Measurements from ENCODE around the gene ADPGK.

Gene ADPGK

DNA sequence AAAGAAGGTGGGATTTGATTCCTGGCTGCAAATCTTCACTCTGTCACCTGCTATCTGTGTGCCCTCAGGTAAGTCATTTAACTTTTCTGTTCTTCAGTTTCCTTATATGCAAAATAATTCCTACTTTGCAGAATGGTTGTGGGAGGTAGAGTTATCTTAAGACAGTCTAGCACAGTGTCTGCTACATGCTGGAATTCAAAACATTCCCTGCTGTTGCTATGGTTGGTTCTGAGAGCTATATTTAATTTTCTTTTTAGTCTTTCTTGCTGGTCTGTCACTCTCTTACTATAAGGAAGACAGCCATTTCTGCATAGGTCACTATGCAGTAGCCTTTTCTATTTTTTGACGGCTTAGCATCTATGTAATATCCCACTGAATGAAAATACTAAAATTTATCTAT is 4.0 kb upstream of the ADPGK start:
- DNase-seq = no peak

DNA sequence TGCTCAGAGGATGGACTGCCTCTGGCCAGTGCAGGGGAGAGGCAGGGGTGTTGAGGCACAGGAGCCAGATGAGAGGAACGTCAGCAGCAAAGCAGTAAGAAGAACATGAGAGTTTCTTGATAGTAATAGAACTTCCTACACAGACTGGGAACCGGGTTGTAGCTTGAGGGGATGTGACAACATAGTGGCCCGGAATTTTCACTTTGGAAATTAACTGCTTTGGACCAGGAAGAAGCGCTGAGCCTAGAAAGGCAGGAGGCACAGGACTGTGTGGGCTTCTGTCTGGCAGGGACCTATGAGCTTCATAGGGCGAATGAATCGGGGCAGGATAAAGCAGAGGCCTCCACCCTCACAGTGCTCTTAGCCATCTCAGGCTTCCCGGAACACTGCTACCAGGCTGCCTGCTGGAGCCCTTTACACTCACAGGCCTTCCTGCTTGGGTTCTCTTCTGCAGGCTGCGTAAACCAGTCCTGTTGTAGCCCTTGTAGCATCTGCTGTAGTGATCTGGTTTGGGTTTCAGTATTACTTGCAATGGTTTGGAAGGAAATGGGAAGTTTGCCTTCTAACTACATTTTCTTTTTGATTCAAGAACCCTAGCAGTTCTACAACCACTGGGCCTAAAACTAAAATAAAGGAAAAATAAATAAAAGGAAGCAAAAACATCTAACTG is 3.3 kb upstream of the ADPGK start:
- no peak for DNase-seq

DNA sequence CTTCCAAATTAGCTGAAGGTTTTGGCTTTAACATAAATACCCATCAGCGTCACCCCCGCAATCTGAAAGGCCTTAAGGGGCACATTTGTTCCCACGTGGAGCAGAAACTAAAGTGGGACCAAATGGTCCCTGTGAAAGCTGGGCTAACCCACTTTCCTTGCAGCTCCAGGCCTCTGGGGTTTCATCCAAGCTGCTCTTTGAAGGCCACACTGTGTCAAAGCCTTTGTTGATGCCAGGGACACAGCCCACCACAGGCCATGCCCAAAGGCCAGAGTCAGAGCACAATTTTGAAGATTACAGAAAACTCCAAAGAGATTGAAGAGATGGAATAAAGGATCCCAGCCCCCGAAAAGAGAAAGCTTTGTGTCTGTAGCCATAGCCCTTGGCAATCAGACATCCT is 2.7 kb upstream of the ADPGK start:
- DNase-seq = no peak

DNA sequence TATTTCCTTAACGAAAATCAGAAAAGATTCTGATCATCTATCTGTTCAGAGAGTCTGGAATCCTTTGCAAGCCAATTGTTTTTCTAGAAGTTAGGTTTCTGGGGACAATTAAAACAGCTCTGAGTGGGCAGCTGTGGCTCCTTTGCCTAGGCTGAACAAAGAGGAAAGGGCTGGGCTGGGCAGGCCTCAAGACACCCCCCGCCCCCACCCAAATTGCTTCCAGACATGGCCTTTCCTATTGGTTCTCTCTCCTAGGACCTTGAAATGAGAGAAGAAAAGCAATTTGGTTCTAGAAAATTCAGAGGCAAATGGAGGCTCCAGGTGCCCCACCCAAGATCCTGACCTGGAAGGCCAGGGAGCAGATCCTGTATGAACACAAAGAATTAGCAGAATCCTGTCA is 2.3 kb upstream of the ADPGK start:
- no peak for DNase-seq

DNA sequence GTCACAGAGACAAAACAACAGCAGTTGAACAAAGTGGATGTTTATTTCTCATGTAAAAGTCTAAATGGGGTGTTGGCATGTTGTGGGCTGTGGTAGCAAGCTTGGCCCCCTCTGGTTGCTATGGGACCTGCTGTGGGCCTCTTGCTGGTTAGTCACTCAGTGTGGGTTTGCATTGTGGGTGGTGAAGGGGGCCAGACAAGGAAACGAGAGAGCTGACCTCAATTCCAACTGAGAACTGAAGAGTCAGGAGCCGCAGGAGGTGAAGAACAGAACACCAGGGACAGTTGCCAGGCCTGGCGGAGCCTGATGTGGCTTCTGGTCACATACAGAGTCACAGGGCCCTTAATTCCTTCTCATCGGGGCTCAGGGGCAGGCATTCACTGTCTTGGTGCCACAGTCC is 1.9 kb upstream of the ADPGK start:
- DNase-seq = peak; percentile 65

DNA sequence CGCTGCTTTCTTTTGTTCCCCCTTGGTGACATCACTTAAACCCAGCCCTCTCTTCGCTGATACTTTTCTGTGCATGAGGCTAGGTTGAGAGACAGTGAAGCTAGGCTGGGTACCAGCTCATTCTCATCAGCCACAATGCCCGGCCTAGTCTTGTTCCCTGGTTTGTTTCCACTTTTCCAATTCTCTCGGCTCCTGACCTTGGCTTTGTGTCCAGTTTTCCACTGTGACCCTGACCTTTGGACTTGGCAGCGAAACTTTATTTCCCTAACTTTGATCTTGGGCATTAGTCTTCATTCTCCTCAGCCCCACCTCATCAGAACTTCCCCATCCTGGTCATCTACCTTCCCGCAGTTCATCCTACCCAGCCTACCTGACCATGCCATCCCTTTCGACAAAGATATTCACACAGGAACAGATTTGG is 908 bp upstream of the ADPGK start:
- no peak for DNase-seq

DNA sequence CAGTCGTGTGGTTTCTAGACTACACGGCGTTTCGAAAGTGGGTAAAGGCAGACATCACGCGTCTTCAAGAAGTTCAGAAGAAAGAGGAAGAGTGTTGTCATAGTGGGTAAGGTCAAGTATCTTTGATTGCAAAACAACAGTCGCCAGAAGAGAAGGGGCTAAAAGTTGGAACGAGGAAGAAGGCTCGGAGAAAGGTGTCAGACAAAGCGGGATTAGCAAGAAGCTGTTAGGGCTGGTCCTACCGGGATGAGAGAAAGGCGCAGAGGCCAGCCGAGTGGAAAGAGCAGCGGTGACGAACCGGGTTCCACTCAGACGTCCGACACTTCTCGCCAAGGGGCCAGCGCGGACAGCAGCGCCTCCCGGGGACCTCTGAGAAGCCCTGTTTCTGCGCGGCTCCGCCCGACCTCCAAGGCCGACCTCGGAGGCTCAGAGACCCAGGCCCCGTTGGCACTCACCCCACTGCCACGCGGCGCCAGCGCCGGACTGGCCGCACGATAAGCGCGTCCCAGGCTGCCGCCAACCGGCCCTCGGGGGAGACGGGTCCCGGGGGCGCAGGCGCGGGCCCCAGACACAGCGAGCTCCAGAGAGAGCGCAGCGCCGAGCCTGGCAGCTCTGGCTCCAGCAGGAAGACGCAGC is 436 bp downstream of the ADPGK start:
- DNase-seq = peak; percentile 50

DNA sequence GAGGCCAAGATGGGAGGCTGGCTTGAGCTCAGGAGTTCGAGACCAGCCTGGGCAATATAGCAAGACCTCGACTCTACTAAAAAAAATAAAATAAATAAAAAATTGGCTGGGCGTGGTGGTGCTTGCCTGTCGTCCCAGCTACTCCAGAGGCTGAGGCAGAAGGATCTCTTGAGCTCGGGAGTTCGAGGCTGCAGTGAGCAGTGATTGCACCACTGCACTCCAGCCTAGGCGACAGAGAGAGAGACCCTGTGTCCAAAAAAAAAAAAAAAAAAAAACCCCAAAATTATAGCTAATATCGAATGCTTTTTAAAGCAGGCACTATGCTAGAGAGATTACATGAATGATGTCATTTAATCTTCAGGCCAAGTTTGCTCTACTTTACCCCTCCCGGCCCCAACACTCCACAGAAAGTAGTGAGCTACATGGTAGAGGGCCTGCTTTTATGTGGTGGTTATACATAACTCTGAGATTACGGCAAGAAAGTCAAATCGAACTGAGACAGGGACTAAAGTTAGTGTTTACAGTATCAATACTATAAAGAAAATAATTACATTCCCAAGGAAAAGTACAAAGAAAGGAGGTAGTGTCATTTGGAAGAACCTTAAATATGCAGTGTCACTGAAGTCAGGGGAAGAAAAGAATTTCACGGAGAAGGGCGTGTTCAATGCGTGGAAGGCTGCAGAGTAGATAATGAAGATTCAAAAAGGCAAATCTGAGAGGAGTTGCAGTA is 1.1 kb downstream of the ADPGK start:
- DNase-seq = peak; percentile 11

DNA sequence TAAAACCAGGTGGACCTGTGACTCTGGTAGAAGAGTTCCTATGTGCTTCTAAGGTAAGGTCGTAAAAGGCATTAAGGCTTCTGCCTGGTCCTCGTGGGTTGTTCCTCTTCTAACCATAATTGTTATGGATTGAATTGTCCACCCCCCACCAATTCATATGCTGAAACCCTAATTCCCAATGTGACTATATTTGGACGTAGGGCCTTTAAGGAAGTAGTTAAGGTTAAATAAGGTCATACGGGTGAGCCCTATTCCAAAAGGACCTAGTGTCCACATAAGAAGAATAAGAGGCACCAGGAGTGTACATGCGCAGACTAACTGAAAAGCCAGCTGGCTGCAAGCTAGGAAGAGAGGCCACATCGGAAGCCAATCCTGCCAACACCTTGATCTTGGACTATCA is 1.9 kb downstream of the ADPGK start:
- DNase-seq = no peak

DNA sequence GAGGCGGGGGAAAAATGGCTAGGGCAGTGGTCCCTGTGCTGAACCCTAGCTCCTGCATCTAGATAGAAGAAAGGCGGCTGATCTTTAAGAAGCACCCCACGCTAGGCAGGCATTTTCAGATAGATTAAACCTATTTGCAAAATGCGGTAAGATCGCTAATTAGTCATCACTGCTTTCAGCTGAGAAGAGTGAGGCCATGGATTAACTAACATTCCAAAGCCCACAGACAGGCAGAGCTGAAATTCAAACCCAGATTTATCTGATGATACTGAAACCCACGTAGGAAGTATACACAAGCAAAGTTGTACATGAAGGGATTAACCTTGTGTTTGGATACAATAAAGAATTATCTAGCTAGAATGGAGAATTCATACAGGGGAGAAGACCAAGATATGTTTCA is 4.8 kb downstream of the ADPGK start:
- no peak for DNase-seq

DNA sequence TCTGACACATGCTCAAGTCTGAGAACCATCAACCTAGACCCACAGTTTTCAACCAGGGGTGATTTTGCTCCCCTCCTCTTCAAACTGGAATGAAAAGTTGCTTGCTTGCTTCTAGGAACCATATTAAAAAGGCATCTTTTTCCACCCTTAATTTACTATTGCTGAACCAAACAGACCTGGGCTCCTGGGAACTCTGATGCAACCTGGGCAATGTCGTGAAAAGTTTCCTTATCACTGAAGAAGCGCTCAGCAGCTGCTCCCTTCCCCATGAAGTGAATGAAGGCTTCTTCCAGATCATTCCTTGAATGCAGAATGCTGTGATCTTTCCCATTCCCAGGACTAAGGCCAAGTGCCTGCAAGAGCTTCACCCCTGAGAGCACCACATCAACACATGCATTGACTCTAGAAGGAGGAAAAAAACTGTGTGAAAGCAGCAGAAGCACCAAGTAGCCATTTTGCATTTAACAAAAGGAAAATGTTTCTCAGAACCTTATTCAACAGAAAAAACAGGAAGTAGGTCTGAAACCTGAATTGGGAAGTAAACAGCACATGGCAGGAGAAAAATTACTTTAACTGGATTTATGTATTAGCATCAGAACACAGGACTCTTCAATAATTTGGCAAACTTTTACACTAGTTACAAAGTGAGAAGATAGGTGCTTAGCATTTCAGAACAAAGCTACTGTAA is 8.7 kb downstream of the ADPGK start:
- no peak for DNase-seq

DNA sequence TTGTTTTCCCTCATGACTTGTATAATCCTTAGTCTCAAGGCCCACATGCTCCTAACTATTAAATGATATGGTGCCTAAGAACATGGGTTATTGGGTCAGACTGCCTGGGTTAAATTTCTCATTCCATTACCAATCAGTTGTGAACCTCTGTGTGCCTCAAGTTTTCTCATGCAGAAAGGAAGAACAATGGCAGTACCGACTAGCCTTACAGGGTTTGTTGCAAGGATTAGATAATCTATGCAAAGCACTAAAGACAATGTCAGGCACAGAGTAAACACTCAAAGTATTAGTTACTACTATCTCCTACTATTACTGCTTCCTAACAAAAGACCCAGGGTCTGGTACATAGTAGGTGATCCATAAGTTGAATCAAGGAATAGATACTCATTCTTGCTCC is 12.2 kb downstream of the ADPGK start:
- no peak for DNase-seq

DNA sequence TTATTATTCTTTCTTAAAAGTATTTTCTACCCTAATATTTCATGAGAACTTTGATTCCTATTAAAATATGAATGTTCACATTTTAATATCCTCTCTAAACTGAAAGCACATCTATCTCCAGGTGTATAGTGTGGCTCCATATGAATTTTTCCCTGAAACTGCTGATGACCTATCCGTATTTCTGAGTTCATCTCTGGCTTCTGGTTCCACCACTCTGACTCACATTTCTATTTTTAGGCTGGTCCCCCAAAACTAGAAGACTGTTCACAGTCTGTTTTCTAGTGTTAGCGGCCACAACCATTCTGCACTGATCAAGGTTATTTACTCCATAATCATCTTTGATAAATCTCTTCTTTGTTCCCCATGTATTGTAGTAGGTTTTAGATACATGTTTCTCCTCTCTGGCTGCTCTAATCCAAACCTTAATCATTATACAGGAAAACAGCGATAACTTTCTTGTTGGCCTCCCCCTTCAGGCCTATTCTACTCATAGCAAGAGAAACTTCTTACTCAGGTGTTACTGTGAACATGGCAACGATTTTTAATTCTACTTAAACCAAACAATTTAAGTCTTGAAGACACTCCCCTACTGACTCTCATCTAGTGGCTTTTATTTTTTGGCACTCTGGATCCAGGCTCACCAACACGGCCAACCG is 12.8 kb downstream of the ADPGK start:
- no peak for DNase-seq

DNA sequence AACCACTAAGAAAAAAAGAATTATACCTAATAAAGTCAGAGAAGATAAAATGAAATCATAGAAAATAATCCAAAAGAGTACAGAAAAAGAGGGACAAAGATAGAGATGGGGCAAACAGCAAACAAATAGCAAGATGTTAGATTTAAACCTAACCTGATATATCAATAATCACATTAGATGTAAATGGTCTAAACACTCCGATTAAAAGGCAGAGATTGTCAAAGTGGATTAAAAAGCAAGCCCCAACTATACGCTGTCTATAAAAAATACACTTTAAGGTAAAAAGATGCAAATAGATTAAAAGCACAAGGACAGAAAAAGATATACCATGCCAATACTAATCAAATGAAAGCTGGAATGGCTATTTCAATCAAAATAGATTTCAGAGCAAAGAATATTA is 16.8 kb downstream of the ADPGK start:
- no peak for DNase-seq

DNA sequence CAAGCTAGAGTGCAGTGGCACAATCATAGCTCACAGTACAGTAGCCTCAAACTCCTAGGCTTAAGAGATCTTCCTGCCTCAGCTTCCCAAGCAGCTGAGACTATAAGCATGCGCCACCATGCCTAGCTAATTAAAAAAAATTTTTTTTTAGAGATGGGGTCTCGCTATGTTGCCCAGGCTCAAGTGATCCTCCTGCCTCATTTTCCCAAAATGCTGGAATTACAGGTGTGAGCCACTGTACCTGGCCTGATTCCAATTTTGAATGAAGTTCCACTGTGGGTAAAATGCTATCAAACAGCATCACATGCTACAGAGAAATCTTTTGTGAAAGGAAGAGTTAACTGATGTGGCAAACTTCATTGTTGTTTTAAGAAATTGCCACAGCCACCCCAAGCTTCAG is 17.5 kb downstream of the ADPGK start:
- no peak for DNase-seq

DNA sequence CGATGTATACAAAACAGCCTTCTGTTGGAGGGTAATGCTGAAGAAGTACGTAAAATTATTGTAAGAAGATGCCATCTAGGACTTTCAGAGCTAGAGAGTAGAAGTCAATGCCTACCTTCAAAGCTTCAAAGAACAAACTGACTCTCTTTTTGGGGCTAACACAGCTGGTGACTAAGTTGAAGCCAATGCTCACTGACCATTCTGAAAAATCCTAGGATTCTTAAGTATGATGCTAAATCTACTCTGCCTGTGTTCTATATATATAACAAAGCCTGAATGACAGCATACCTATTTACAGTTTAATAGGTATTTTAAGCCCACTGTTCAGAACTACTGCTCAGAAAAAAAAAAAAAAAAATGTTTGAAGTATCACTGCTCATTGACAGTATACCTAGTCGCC is 18.9 kb downstream of the ADPGK start:
- DNase-seq = no peak

DNA sequence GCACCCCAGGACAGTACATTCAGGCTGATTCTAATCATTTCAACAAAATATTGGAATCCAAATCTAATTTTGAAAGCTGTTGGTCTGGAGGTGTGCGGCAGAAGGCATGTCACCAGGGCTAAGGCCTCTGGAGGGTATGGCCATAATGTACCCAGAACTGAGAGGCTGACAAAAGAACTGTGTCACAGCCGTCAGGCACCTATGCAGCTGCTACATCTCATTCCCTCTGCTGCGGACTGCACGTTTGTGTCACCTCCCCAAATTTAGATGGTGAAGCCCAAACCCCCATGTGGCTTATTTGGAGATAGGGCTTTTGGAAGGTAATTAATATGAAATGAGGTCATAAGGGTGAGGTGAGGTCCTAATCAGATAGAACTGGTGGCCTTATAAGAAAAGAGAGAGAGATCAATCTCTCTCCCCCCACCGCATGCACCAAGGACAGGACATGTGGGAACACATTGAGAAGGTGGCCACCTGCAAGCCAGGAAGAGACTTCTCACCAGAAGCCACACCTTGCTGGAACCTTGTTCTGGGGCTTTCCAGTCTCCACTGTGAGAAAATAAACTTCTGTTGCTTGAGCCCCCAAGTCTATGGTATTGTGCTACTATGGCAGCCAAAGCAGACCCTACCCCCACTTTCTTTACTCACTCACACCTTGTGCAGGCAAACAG is 22.8 kb downstream of the ADPGK start:
- no peak for DNase-seq

DNA sequence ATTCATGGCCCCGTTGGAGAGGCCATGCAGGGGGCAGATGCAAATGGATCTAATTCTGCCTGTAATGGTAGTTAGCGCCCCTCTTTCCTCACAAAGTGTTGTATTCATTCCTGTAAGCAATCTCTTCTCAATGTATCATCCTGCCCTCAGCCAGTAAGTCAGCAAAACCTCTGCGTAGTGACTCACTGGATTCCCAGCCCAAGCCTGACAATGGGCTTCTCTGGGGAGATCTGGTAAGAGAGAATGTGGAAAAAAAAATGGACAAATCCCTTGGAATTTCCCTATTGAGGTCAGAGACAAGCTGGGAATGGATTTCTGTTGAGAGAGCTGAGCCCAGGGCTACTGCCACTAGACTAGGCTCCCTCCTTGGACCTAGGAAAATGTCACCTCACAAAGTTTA is 25.4 kb downstream of the ADPGK start:
- DNase-seq = no peak

DNA sequence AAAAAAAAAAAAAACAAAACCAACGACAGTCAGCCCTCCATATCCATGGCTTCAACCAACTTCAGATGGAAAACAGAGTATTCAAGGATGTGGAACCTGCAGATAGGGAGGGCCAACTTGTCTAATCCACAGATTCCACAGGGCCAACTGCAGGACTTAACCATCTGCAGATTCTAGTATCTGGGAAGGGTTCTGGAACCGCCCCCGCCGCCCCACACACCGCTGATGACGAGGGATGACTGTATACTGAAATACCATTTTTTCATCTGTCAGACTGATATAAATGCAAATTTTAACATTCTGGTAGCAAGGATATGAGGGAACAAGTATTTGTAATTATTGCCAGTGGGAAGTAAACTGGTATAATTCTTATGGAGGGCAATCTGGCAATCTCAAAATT is 29.5 kb downstream of the ADPGK start:
- no peak for DNase-seq

DNA sequence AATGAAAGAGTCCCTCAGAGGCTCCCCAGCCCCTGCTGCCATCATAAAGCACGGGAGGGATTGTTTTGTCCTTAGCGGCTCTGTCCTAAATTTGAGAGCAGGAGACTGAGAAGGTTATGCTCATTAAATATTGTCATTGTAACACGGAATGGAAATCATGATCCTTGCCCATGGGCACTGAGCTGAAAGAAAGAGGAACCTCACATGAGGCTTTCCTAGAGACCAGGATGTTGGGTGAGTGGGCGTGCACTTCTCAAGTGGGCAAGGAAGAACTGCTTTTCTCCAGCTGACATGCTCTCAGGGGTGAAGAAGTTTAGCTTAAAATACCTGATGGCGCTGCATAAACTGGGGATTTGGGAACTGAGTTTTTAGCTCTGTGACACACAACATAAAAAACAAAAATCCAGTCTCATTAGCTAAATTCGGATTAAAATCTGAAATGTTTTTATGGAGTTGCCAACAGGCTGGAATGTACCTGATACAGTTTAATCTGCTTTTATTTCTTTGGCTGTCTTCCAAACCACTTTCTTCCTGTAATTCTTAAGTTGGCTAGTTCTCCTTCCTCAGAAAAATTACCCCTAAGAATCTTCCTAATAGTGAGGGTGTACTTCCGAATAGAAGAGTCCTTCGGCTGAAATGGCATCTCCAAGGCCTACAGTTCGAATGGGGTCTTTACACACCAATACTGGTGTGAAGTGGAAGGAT is 31.7 kb downstream of the ADPGK start:
- no peak for DNase-seq

DNA sequence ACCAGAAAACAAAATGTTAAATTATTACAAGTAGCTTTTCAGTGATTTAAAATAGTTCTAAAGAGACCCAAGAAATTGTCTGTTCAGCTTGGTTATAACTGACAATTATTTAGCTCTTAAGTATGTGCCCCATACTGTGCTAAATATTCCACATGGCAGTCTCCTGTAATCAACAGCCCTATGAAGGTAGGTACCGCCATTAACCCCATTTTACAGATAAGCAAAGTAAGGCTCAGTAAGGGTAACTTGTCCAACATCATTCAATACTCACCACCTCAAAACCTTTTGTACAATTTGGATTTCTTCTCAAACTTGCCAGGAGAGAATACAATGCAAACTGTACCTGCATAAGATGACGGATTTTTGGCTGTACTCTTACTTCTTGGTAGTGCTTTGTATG is 33.9 kb downstream of the ADPGK start:
- DNase-seq = no peak

DNA sequence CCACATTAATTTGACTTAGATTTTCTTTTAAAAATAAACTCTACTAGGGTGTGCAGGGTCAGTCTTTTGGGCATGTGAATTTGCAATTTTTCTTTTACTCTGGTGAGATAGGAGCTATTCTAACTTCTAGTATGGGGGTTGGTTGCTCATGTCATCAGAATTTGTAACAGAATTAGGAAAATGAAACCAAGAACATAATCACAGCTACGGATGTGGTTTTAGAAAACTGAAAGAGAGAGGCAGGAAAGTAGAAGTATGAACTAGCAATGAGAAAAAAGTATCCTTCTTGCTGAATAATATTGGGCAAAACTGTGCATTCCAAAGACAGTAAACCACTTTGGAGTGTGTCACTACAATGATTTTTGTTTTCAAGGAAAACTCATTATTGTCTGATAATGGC is 43.3 kb downstream of the ADPGK start:
- no peak for DNase-seq
